Measurements from ENCODE around the gene NLRP6. TPM values are rescaled to one million over a fixed set of nuclear protein-coding genes. Genes with fewer than 3 reads are reported as not detected.
A peak's percentile ranks its signal among the peaks of the same experiment; 100 is the strongest.

The NLRP6 gene
- total and polyA plus RNA-seq, 2 of the 4 experiments (the other 2 are of a cell fraction) = not detected

- Histone ChIP-seq H2BK120ac (ENCODE audit: low read depth, low read length) (no peak overlapping the region), H3K14ac (replicated peaks; ENCODE audit: low read depth, low read length) (no peak overlapping the region), H3K79me1 (ENCODE audit: low read depth in 1 of 2, low read length in 2 of 2) (no peaks in the 10 kb centered on the region; a peak in 1 of 4 replicates), H4K20me1 (ENCODE audit: insufficient read depth, low read length) (no peaks in the 10 kb centered on the region; the same call in 1 of the 2 replicates), H2AK9ac (replicated peaks; ENCODE audit: low read depth, low read length, poor library complexity) (no peak overlapping the region), H2AFZ (replicated peaks; ENCODE audit: low read length, poor library complexity) (no peak overlapping the region), H3K56ac (ENCODE audit: extremely low read depth, insufficient read depth, low read length) (no peak overlapping the region), H3K18ac (ENCODE audit: low read depth, low read length) (no peak overlapping the region), H2BK5ac (ENCODE audit: low read depth, low read length, poor library complexity, severe bottlenecking) (no peak overlapping the region), H4K5ac (ENCODE audit: low read depth, low read length) (no peak overlapping the region), H4K8ac (ENCODE audit: low read depth in 2 of 2, low read length in 2 of 2) (no peak overlapping the region), H3K27ac (ENCODE audit: insufficient read depth, low read length) (no peak overlapping the region), H2BK20ac (ENCODE audit: low read depth, low read length) (no peak overlapping the region), H4K91ac (ENCODE audit: insufficient read depth, low read depth, low read length) (no peak overlapping the region), H3K4me1 (ENCODE audit: control insufficient read depth, insufficient read depth, low read length) (no peaks in the 10 kb centered on the region), H3K4me2 (ENCODE audit: low read depth, low read length) (no peak overlapping the region), H3K36me3 (ENCODE audit: control insufficient read depth, insufficient read depth, low read length) (peaks cover 9% of the 10 kb centered on the region), H3K9me3 (ENCODE audit: control insufficient read depth, insufficient read depth, low read length) (no peaks in the 10 kb centered on the region), H3K27me3 (ENCODE audit: control insufficient read depth, insufficient read depth, low read length) (peaks cover 10% of the 10 kb centered on the region), H3K4ac (ENCODE audit: low read depth, low read length) (no peak overlapping the region), H3K9ac (ENCODE audit: low read depth, low read length) (no peak overlapping the region), H3K9me1 (ENCODE audit: insufficient read depth, low read length) (no peaks in the 10 kb centered on the region; the same call in 1 of the 2 replicates), H3K23ac (ENCODE audit: low read depth, low read length) (no peak overlapping the region), H3K4me3 (ENCODE audit: insufficient read depth, low read depth, low read length) (no peak overlapping the region), H2AK5ac (ENCODE audit: low read depth, low read length) (no peak overlapping the region), H2BK15ac (ENCODE audit: low read depth, low read length) (no peak overlapping the region)
- ATAC-seq (ENCODE audit: low read depth) (no peak), DNase-seq (no peak)
- intact Hi-C loops (cut with micrococcal nuclease) = no loop called here
- BruUV-seq (replicated peaks) = no TSS peak
- WGBS, 2 experiments (ENCODE audit: extremely low coverage in 2 of 2, insufficient read length in 1 of 2) = 44% methylated on average over 2 of the region's 15 CpGs; no CpG with 5 or more reads in 1 of the 2 experiments
- dilution Hi-C loops (cut with HindIII; ENCODE audit: low sequenced_read_pairs, unreplicated experiment) = no loop called here
- POLR2A ChIA-PET (ENCODE audit: unreplicated experiment) = no interaction called here
- TF ChIP-seq MAZ (IDR thresholded peaks at IDR 0.05; ENCODE audit: borderline replicate concordance, low read depth, low read length) = no peak
- TF ChIP-seq RAD21 (IDR thresholded peaks at IDR 0.05; ENCODE audit: low read length) = peak; percentile 5; the same call in 1 of the 2 replicates
- peak; percentile 14; the same call in 1 of the 2 replicates for TF ChIP-seq CTCF (conservative IDR thresholded peaks at IDR 0.05; ENCODE audit: low read depth, low read length)
- no peak for TF ChIP-seq USF2 (IDR thresholded peaks at IDR 0.05; ENCODE audit: low read depth, low read length)
- no peak for TF ChIP-seq RCOR1 (IDR thresholded peaks at IDR 0.05; ENCODE audit: insufficient replicate concordance, low read length)
- TF ChIP-seq SMC3 (IDR thresholded peaks at IDR 0.05; ENCODE audit: low read depth, low read length) = no peak
- in situ Hi-C loops (cut with MboI; ENCODE audit: low sequenced_read_pairs) = no loop called here
- CTCF ChIA-PET = no interaction called here
These were observed 20.3 kb upstream of the NLRP6 start for GRCh38 chr11:257766-258493.
